ENCODE measurements around the gene FUZ.

DNA sequence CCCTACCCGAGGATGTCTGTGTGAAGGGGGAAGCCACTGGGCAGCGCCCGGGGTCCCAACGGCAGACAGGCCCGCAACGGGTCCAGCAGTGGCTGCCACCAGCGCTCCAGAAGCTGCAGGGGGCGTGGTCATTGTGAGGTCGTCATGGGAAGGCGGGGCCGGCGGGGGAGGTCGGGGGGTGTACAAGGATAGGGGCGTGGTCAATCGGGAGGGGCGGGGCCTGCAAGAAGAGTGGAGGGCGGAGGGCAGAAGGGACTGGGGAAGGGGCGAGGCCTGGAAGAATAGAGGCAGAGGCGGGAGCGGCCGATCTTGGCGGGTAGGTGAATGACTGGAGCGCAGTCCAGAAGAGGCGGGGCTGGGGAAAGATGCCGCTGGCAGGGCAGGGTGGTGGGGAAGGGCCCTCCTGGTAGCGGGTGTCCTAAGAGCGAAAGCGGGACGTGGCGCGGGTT lies 4.4 kb downstream of the FUZ start:
- TF ChIP-seq, protein P1, sequence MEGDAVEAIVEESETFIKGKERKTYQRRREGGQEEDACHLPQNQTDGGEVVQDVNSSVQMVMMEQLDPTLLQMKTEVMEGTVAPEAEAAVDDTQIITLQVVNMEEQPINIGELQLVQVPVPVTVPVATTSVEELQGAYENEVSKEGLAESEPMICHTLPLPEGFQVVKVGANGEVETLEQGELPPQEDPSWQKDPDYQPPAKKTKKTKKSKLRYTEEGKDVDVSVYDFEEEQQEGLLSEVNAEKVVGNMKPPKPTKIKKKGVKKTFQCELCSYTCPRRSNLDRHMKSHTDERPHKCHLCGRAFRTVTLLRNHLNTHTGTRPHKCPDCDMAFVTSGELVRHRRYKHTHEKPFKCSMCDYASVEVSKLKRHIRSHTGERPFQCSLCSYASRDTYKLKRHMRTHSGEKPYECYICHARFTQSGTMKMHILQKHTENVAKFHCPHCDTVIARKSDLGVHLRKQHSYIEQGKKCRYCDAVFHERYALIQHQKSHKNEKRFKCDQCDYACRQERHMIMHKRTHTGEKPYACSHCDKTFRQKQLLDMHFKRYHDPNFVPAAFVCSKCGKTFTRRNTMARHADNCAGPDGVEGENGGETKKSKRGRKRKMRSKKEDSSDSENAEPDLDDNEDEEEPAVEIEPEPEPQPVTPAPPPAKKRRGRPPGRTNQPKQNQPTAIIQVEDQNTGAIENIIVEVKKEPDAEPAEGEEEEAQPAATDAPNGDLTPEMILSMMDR (IDR thresholded peaks at IDR 0.05; ENCODE audit: poor library complexity, severe bottlenecking) = no peak
- TF ChIP-seq EP300 (conservative IDR thresholded peaks at IDR 0.05; ENCODE audit: poor library complexity, severe bottlenecking) (no peak), TAF1 (IDR thresholded peaks at IDR 0.05; ENCODE audit: low read depth) (no peak)

Measured in neural cell (in vitro differentiated cells).